Measurements from ENCODE around the gene MLXIP. TPM values are rescaled to one million over a fixed set of nuclear protein-coding genes. Genes with fewer than 3 reads are reported as not detected.
A peak's percentile ranks its signal among the peaks of the same experiment; 100 is the strongest.

The MLXIP gene
- total and polyA plus RNA-seq, 2 of the 13 experiments (the other 11 are each of a cell fraction or from before 2014, with no cell fraction given) = 5.3 to 6.7 TPM

DNA sequence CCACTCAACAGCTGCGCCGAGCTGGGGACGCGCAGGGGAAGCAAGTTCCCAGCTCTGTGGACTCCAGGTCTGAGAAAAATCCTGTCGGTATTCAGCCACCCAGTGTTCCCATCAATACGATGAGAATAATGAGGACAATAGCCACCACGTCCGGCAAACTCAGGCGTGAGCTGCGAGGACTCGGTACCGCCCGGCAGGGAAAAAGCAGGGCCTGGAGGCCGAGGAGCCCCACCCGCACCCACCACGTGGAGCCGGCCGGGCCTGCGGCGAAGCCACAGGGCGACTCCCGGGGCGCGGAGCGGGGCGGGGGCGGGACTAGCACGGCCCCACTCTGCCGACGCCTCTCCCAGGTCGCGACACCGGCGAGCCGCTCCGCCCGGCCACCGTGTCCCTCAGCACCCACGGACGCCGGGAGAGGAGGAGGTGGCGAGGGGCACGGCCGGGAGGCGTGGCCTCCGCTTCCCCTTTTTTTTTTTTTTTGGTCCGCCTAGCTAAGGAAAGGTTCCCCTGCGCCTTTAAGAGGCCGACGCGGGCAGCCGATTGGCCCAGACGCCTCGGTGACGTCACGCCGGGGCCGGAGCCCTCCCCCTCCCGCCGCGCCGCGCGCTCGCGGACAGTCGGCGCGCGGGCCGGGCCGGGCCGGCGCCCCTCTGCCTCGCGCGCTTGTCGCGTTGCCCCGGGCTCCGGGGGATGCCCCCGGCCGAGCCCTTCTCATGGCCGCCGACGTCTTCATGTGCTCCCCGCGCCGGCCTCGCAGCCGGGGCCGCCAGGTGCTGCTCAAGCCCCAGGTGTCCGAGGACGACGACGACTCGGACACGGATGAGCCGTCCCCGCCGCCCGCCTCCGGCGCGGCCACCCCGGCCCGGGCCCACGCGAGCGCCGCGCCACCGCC lies at the start of gene MLXIP (continued):
- TF ChIP-seq ZNF746 (CRISPR knock-in tag; IDR thresholded peaks at IDR 0.05) = no peak; the same call in 1 of the 2 replicates
- peak; percentile 28 for TF ChIP-seq RBM39 (IDR thresholded peaks at IDR 0.05; ENCODE audit: low read depth, low read length, poor library complexity, severe bottlenecking)
- TF ChIP-seq FOXK1 (CRISPR knock-in tag; IDR thresholded peaks at IDR 0.05; ENCODE audit: borderline replicate concordance, low read depth) = no peak; the same call in 1 of the 2 replicates
- no peak for TF ChIP-seq TOE1 (CRISPR knock-in tag; IDR thresholded peaks at IDR 0.05)
- TF ChIP-seq, protein P1, sequence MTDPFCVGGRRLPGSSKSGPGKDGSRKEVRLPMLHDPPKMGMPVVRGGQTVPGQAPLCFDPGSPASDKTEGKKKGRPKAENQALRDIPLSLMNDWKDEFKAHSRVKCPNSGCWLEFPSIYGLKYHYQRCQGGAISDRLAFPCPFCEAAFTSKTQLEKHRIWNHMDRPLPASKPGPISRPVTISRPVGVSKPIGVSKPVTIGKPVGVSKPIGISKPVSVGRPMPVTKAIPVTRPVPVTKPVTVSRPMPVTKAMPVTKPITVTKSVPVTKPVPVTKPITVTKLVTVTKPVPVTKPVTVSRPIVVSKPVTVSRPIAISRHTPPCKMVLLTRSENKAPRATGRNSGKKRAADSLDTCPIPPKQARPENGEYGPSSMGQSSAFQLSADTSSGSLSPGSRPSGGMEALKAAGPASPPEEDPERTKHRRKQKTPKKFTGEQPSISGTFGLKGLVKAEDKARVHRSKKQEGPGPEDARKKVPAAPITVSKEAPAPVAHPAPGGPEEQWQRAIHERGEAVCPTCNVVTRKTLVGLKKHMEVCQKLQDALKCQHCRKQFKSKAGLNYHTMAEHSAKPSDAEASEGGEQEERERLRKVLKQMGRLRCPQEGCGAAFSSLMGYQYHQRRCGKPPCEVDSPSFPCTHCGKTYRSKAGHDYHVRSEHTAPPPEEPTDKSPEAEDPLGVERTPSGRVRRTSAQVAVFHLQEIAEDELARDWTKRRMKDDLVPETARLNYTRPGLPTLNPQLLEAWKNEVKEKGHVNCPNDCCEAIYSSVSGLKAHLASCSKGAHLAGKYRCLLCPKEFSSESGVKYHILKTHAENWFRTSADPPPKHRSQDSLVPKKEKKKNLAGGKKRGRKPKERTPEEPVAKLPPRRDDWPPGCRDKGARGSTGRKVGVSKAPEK (CRISPR knock-in tag; IDR thresholded peaks at IDR 0.05; ENCODE audit: borderline replicate concordance) = no peak
- no peak for TF ChIP-seq ZNF605 (CRISPR knock-in tag; IDR thresholded peaks at IDR 0.05)
- TF ChIP-seq MED8 (CRISPR knock-in tag; IDR thresholded peaks at IDR 0.05; ENCODE audit: insufficient replicate concordance) = no peak
- TF ChIP-seq ZNF143 (CRISPR knock-in tag; IDR thresholded peaks at IDR 0.05) = peak; percentile 33; the same call in 1 of the 2 replicates
- TF ChIP-seq ZZZ3 (CRISPR knock-in tag; IDR thresholded peaks at IDR 0.05; ENCODE audit: borderline replicate concordance) = no peak
- TF ChIP-seq, protein P2, sequence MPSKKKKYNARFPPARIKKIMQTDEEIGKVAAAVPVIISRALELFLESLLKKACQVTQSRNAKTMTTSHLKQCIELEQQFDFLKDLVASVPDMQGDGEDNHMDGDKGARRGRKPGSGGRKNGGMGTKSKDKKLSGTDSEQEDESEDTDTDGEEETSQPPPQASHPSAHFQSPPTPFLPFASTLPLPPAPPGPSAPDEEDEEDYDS (CRISPR knock-in tag; IDR thresholded peaks at IDR 0.05) = no peak
- TF ChIP-seq CC2D1A (CRISPR knock-in tag; IDR thresholded peaks at IDR 0.05) = 0 out of 2 replicates have a peak, but pooled peaks have one; percentile 42
- TF ChIP-seq ZMYM3 (CRISPR knock-in tag; IDR thresholded peaks at IDR 0.05) = no peak
- peak; percentile 90 for TF ChIP-seq SPEN (CRISPR knock-in tag; IDR thresholded peaks at IDR 0.05; ENCODE audit: low read depth)
- TF ChIP-seq, protein P3, sequence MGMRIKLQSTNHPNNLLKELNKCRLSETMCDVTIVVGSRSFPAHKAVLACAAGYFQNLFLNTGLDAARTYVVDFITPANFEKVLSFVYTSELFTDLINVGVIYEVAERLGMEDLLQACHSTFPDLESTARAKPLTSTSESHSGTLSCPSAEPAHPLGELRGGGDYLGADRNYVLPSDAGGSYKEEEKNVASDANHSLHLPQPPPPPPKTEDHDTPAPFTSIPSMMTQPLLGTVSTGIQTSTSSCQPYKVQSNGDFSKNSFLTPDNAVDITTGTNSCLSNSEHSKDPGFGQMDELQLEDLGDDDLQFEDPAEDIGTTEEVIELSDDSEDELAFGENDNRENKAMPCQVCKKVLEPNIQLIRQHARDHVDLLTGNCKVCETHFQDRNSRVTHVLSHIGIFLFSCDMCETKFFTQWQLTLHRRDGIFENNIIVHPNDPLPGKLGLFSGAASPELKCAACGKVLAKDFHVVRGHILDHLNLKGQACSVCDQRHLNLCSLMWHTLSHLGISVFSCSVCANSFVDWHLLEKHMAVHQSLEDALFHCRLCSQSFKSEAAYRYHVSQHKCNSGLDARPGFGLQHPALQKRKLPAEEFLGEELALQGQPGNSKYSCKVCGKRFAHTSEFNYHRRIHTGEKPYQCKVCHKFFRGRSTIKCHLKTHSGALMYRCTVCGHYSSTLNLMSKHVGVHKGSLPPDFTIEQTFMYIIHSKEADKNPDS (CRISPR knock-in tag; IDR thresholded peaks at IDR 0.05) = no peak
- TF ChIP-seq HDAC1 (CRISPR knock-in tag; IDR thresholded peaks at IDR 0.05) = peak; percentile 64
- TF ChIP-seq NCOA1 (CRISPR knock-in tag; IDR thresholded peaks at IDR 0.05) = no peak
- TF ChIP-seq NR2C2 (CRISPR knock-in tag; IDR thresholded peaks at IDR 0.05; ENCODE audit: borderline replicate concordance) = 0 out of 2 replicates have a peak, but pooled peaks have one; percentile 2
- TF ChIP-seq SRSF9 (IDR thresholded peaks at IDR 0.05; ENCODE audit: borderline replicate concordance, insufficient read depth, low read depth, low read length, poor library complexity, severe bottlenecking) = no peak
- TF ChIP-seq YY1 (IDR thresholded peaks at IDR 0.05; ENCODE audit: insufficient read depth, insufficient replicate concordance, low read depth, low read length) = no peak
- TF ChIP-seq ZNF24 (IDR thresholded peaks at IDR 0.05) = no peak
- no peak; the same call in 1 of the 2 replicates for TF ChIP-seq ZNF441 (CRISPR knock-in tag; IDR thresholded peaks at IDR 0.05; ENCODE audit: borderline replicate concordance)
- no peak for TF ChIP-seq SRSF4 (IDR thresholded peaks at IDR 0.05; ENCODE audit: low read depth, low read length, poor library complexity, severe bottlenecking)
